Calu3 (cell line): ENCODE data around the gene TDP1. TPM values are rescaled to one million over a fixed set of nuclear protein-coding genes. Genes with fewer than 3 reads are reported as not detected.

Source experiments
- Bru-seq: library from RNA; stranded (reverse); fragments of 400-500 nt; gene quantifications from one replicate; lab custom pipeline; 2021; lab: Mats Ljungman, UMichigan
- BruChase-seq, 2 experiments: library from RNA; stranded (reverse); fragments of 400-500 nt; gene quantifications; one replicate each; lab custom pipeline; 2021; lab: Mats Ljungman, UMichigan
- BruUV-seq: library from RNA; stranded (reverse); fragments of 400-500 nt; replicated peaks from 2 replicates; lab custom pipeline; 2021; lab: Mats Ljungman, UMichigan
- CTCF ChIA-PET: fragments of 300-600 bp; sonication (Branson Sonifier 250); formaldehyde crosslinking; loops from one replicate; lab custom pipeline; 2022; ENCODE audit warnings: antibody characterized with exemption; lab: Charles Lee
- DNase-seq: peaks from one replicate; pipeline ENCODE4 v3.0.0; 2022
- H3K27ac Mint-ChIP-seq: one replicate; pipeline ENCODE4 v1.8.0; 2022; ENCODE audit warnings: mixed read lengths; ENCODE audit not compliant: unreplicated experiment
- H3K27me3 Mint-ChIP-seq: one replicate; pipeline ENCODE4 v1.8.0; 2022; ENCODE audit warnings: mixed read lengths; ENCODE audit not compliant: unreplicated experiment
- H3K36me3 Mint-ChIP-seq: one replicate; pipeline ENCODE4 v1.8.0; 2022; ENCODE audit warnings: mild to moderate bottlenecking, moderate library complexity, mixed read lengths; ENCODE audit not compliant: insufficient read depth, unreplicated experiment
- H3K4me1 Mint-ChIP-seq: one replicate; pipeline ENCODE4 v1.8.0; 2022; ENCODE audit warnings: mild to moderate bottlenecking, low read depth, mixed read lengths; ENCODE audit not compliant: unreplicated experiment
- H3K4me3 Mint-ChIP-seq: one replicate; pipeline ENCODE4 v1.8.0; 2022; ENCODE audit warnings: mild to moderate bottlenecking, low read depth, moderate library complexity, mixed read lengths; ENCODE audit not compliant: unreplicated experiment
- H3K9me3 Mint-ChIP-seq: one replicate; pipeline ENCODE4 v1.8.0; 2022; ENCODE audit warnings: low read depth, mixed read lengths; ENCODE audit not compliant: unreplicated experiment
- CTCF ChIP-seq: fragments of 200-600 bp; IDR thresholded peaks from one replicate; pipeline ENCODE4 v1.8.0; 2022; ENCODE audit warnings: antibody characterized with exemption; ENCODE audit not compliant: unreplicated experiment
- intact Hi-C: fragments of 100-400 bp; cut with micrococcal nuclease; formaldehyde crosslinking; loops from one replicate; pipeline ENCODE4 v1.10.0; 2022; ENCODE audit not compliant: unreplicated experiment
- long read RNA-seq: library from polyadenylated mRNA; stranded (forward); transcript quantifications from one replicate; pipeline ENCODE4 v2.0.0, GENCODE V29; 2022
- total RNA-seq: library from RNA; stranded (reverse); gene quantifications from 2 replicates; pipeline ENCODE4 v1.2.3, GENCODE V29; 2022

The TDP1 gene
- total RNA-seq (24.4 and 29.4 TPM in 2 replicates), Bru-seq, nascent RNA (percentile 75 among the genes with signal in this experiment), BruChase-seq, experiment 1, labeled RNA remaining after a 6-hour chase (percentile 54 among the genes with signal in this experiment), BruChase-seq, experiment 2, labeled RNA remaining after a 2-hour chase (percentile 60 among the genes with signal in this experiment)
- long read RNA-seq, partial matches to known transcripts = 7 of 26 reads
- long read RNA-seq, other reads (novel, unspliced or antisense) = 15 of 26 reads

GRCh38 chr14:89955745-89956660, at the start of gene TDP1:
TSS of gene TDP1 (plus strand) at chr14:89955927. CDS start at chr14:89963115, 7,188 bp downstream.
- CTCF ChIA-PET = interaction anchor here (0.5 to 1.1 kb wide), 10 partner anchors 17 to 1395 kb away, joined by 3 to 9 read pairs (median 5); no protein-coding TSS in a partner anchor
- peak within 1 kb of the TSS; percentile 95 for H3K4me3 Mint-ChIP-seq
- H3K9me3 Mint-ChIP-seq = no peaks in the 10 kb centered on the region
- peak; percentile 97 for DNase-seq
- H3K36me3 Mint-ChIP-seq = peaks cover 35% of the 10 kb centered on the region
- intact Hi-C loops = no loop called here
- no peaks in the 10 kb centered on the region for H3K27me3 Mint-ChIP-seq
- peak; percentile 28 for TF ChIP-seq CTCF
- no TSS peak for BruUV-seq
- H3K4me1 Mint-ChIP-seq = peaks cover 32% of the 10 kb centered on the region
- H3K27ac Mint-ChIP-seq = peak within 1 kb of the TSS; percentile 91

GRCh38 chr14:89906000-89906399, 49.7 kb upstream of the TDP1 start:
- no peak for TF ChIP-seq CTCF
- DNase-seq = no peak
- Mint-ChIP-seq H3K27me3 (no peaks in the 10 kb centered on the region), H3K27ac (no peak overlapping the region), H3K4me1 (peaks cover 9% of the 10 kb centered on the region), H3K36me3 (no peaks in the 10 kb centered on the region), H3K4me3 (no peak overlapping the region), H3K9me3 (no peaks in the 10 kb centered on the region)
- no TSS peak for BruUV-seq
- intact Hi-C loops = no loop called here
- CTCF ChIA-PET = no interaction called here

GRCh38 chr14:89907655-89908054, 48.1 kb upstream of the TDP1 start:
- TF ChIP-seq CTCF = no peak
- Mint-ChIP-seq H3K27ac (no peak overlapping the region), H3K36me3 (peaks cover 4% of the 10 kb centered on the region), H3K9me3 (no peaks in the 10 kb centered on the region), H3K4me1 (peaks cover 22% of the 10 kb centered on the region), H3K4me3 (no peak overlapping the region), H3K27me3 (no peaks in the 10 kb centered on the region)
- intact Hi-C loops = no loop called here
- CTCF ChIA-PET = no interaction called here
- no peak for DNase-seq
- BruUV-seq = no TSS peak

GRCh38 chr14:89908712-89909450, 46.8 kb upstream of the TDP1 start:
- DNase-seq = no peak
- Mint-ChIP-seq H3K4me1 (peaks cover 29% of the 10 kb centered on the region), H3K9me3 (no peaks in the 10 kb centered on the region), H3K27me3 (no peaks in the 10 kb centered on the region), H3K4me3 (no peak overlapping the region), H3K27ac (no peak overlapping the region), H3K36me3 (peaks cover 6% of the 10 kb centered on the region)
- intact Hi-C loops = no loop called here
- BruUV-seq = no TSS peak
- CTCF ChIA-PET = interaction anchor here (0.6 kb wide), 1 partner anchor 10 kb away, joined by 4 read pairs; no protein-coding TSS in a partner anchor
- TF ChIP-seq CTCF = no peak
